ENCODE measurements around the gene RERGL.

DNA sequence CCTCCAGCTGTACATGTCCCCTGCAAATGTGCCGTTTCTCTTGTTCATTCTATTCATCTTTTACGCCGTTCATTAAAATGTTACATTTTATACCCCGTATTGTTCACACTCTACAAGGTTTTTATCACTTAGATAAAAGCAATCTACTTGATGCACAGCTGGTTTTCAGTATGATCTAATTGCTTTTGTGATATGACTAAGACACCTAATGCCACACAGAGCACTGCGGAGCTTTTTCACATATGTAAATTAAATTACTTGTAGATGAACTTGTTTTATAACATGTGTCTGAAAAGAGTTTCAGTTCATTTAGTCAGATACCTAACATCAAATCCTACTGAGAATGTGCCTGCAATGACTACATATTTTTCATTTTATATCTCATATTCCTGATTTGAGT, 40.9 kb upstream of the RERGL start:
- TF ChIP-seq, protein P1, sequence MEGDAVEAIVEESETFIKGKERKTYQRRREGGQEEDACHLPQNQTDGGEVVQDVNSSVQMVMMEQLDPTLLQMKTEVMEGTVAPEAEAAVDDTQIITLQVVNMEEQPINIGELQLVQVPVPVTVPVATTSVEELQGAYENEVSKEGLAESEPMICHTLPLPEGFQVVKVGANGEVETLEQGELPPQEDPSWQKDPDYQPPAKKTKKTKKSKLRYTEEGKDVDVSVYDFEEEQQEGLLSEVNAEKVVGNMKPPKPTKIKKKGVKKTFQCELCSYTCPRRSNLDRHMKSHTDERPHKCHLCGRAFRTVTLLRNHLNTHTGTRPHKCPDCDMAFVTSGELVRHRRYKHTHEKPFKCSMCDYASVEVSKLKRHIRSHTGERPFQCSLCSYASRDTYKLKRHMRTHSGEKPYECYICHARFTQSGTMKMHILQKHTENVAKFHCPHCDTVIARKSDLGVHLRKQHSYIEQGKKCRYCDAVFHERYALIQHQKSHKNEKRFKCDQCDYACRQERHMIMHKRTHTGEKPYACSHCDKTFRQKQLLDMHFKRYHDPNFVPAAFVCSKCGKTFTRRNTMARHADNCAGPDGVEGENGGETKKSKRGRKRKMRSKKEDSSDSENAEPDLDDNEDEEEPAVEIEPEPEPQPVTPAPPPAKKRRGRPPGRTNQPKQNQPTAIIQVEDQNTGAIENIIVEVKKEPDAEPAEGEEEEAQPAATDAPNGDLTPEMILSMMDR (IDR thresholded peaks at IDR 0.05; ENCODE audit: insufficient read depth, low read length): no peak
- TF ChIP-seq, protein P2, sequence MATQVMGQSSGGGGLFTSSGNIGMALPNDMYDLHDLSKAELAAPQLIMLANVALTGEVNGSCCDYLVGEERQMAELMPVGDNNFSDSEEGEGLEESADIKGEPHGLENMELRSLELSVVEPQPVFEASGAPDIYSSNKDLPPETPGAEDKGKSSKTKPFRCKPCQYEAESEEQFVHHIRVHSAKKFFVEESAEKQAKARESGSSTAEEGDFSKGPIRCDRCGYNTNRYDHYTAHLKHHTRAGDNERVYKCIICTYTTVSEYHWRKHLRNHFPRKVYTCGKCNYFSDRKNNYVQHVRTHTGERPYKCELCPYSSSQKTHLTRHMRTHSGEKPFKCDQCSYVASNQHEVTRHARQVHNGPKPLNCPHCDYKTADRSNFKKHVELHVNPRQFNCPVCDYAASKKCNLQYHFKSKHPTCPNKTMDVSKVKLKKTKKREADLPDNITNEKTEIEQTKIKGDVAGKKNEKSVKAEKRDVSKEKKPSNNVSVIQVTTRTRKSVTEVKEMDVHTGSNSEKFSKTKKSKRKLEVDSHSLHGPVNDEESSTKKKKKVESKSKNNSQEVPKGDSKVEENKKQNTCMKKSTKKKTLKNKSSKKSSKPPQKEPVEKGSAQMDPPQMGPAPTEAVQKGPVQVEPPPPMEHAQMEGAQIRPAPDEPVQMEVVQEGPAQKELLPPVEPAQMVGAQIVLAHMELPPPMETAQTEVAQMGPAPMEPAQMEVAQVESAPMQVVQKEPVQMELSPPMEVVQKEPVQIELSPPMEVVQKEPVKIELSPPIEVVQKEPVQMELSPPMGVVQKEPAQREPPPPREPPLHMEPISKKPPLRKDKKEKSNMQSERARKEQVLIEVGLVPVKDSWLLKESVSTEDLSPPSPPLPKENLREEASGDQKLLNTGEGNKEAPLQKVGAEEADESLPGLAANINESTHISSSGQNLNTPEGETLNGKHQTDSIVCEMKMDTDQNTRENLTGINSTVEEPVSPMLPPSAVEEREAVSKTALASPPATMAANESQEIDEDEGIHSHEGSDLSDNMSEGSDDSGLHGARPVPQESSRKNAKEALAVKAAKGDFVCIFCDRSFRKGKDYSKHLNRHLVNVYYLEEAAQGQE (IDR thresholded peaks at IDR 0.05; ENCODE audit: insufficient replicate concordance, low read depth): no peak
- no peak for TF ChIP-seq POLR2AphosphoS5 (IDR thresholded peaks at IDR 0.05; ENCODE audit: low read depth)
- TF ChIP-seq GABPA (IDR thresholded peaks at IDR 0.05; ENCODE audit: low read depth): no peak
